ENCODE data around the gene MYO3B. TPM values are rescaled to one million over a fixed set of nuclear protein-coding genes. Genes with fewer than 3 reads are reported as not detected.
A peak's percentile ranks its signal among the peaks of the same experiment; 100 is the strongest.

The MYO3B gene
- total and polyA plus RNA-seq, 2 donors (not counting 3 experiments of a cell fraction or from before 2014, with no cell fraction given): 0.03 TPM; not detected in 1

GRCh38 chr2:170221317-170222288, 43.7 kb downstream of the MYO3B start:
- H3K36me3 ChIP-seq (ENCODE audit: control insufficient read depth in 2 of 2, extremely low read depth in 1 of 2, insufficient read depth in 2 of 2, low read length in 2 of 2): no peaks in the 10 kb centered on the region
- FAIRE-seq (peak; percentile 93), DNase-seq (ENCODE audit: low read depth, low spot score) (peak; percentile 83)
- no peaks in the 10 kb centered on the region for H3K27me3 ChIP-seq (ENCODE audit: control insufficient read depth in 2 of 2, insufficient read depth in 2 of 2, low read length in 2 of 2)
- peak overlapping the region; percentile 29 for H2AFZ ChIP-seq (ENCODE audit: low read depth, low read length)
- TSS peak; percentile 90 for BruUV-seq (replicated peaks)
- dilution Hi-C loops (cut with MboI; ENCODE audit: extremely low pct_ligation_motif_present, low sequenced_read_pairs): no loop called here
- H3K4me3 ChIP-seq (replicated peaks in 1 of 3; ENCODE audit: insufficient read depth in 1 of 3, low read depth in 1 of 3, low read length in 3 of 3): no peak overlapping the region
- no peaks in the 10 kb centered on the region for H3K9me1 ChIP-seq (replicated peaks; ENCODE audit: control insufficient read depth, extremely low read depth, insufficient read depth, low read length)
- ChIA-PET CTCF (interaction anchor here (0.9 to 2.6 kb wide), 5 partner anchors 14 to 594 kb away, joined by 3 to 17 read pairs (median 3); no protein-coding TSS in a partner anchor), POLR2A (interaction anchor here (1.5 kb wide), 1 partner anchor 15 kb away, joined by 3 read pairs; no protein-coding TSS in a partner anchor)
- no peaks in the 10 kb centered on the region for H4K20me1 ChIP-seq (replicated peaks; ENCODE audit: control insufficient read depth, extremely low read depth, insufficient read depth, low read length)
- peak overlapping the region; percentile 26 for H3K4me2 ChIP-seq (ENCODE audit: insufficient read depth, low read length)
- no peaks in the 10 kb centered on the region for H3K79me2 ChIP-seq (ENCODE audit: control insufficient read depth, insufficient read depth, low read length)
- no peak for TF ChIP-seq EZH2 (IDR thresholded peaks at IDR 0.05; ENCODE audit: borderline replicate concordance, low read depth, low read length, severe bottlenecking)
- TF ChIP-seq POLR2A (IDR thresholded peaks at IDR 0.05; ENCODE audit: low read depth, low read length): no peak
- no peak for TF ChIP-seq MAX (IDR thresholded peaks at IDR 0.05; ENCODE audit: insufficient read depth, insufficient read length)
- TF ChIP-seq FOS (IDR thresholded peaks at IDR 0.05; ENCODE audit: borderline replicate concordance, insufficient read depth, low read length): no peak
- TF ChIP-seq JUN (IDR thresholded peaks at IDR 0.05; ENCODE audit: borderline replicate concordance, insufficient read depth, insufficient read length, low read depth): no peak
- TF ChIP-seq GATA2 (IDR thresholded peaks at IDR 0.05; ENCODE audit: insufficient read depth, insufficient read length, low read depth, low read length): no peak
- peak overlapping the region; percentile 56 for H3K27ac ChIP-seq (ENCODE audit: insufficient read depth, low read depth, low read length)
- intact Hi-C loops (cut with micrococcal nuclease): loop anchor here (10.0 kb wide), 1 partner anchor 147 kb away; no protein-coding TSS in a partner anchor
- no peaks in the 10 kb centered on the region for H3K9me3 ChIP-seq (replicated peaks; ENCODE audit: control insufficient read depth, insufficient read depth, low read length)
- H3K9ac ChIP-seq (replicated peaks; ENCODE audit: extremely low read depth, insufficient read depth, low read length): peak overlapping the region; percentile 28
- peaks cover 13% of the 10 kb centered on the region for H3K4me1 ChIP-seq (ENCODE audit: control insufficient read depth, extremely low read depth, insufficient read depth, low read length)
